HG03196 (cell line): Measurements from ENCODE around the gene SRGAP3.

Source experiments
- ATAC-seq: cut with Tn5 transposase; IDR thresholded peaks from one replicate; pipeline ENCODE4 v1.9.1; 2021; ENCODE audit not compliant: unreplicated experiment

Gene SRGAP3

DNA sequence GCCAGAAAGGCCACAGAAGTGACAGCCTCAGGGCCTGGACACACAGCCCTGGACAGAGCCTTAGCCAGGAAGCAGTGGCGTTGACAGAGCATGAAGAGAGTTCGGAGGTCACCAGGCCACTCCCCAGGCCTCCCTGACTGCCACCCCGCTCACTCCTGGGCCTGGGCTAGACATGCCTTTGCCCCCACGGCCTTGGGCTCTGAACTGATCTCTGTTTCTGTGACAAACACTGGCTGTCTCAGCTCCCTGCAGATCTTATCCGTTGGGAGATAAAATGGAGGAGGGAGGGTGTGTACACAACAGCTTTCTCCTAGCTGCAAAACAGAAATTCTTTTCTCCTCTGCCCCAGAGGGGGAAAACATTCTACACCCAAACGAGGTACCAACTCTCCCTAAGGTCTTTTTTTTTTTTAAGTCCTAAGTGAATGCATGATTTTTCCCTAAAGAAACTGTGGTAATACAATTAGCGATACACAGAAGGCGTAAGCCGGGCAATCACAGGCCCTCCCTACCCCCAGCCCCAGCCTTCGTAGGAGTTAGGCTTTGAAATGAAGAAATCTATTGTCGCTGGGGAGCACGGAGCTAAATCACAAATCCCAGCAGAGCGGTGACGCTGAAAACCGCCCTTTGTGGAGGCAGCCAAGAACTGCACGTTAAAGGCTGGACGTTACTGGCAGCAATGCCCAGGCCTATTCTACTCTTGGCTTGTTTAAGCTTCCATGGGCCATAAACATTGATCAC is 45.0 kb downstream of the SRGAP3 start:
- no peak for ATAC-seq

DNA sequence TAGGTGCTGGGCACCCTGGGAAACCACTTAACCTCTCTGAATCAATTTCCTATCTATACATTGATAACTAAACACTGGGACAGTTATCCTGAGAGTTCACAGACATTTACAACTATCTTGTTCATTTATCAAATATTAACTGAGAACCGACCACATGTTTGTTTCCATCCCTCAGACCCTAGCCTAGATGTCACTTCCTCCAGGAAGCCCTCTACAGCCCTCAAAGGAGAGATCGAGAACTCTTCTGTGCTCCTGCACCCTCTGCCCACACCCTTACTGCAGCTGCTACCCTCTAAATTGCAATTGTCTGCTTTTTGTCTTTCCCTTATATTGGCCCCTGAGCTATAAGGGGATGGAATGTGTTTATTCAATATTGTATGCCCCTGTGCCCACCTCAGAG is 46.1 kb downstream of the SRGAP3 start:
- ATAC-seq: no peak

GRCh38 chr3:9202546-9202945 is 46.9 kb downstream of the SRGAP3 start:
- no peak for ATAC-seq

DNA sequence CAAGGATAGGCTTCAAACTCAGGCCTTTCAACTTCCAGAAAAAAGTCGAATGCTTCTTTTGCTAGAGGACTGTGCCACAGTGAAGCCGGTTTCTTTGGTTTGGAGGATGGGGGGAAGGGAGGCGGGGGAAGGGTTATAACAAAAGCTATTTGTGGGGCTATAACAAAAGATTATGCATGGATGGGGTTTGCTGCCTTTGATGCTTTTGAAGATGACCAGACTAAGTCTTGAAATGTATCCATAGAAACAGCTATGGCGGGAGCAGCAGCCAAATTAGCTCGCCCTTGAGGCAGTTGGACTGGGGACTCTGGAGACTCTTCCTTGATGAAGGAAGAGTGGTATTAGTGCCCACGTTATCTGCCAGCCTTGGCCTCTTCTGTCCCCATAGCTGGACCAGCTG is 47.5 kb downstream of the SRGAP3 start:
- no peak for ATAC-seq

- no peak for ATAC-seq
These were observed 48.2 kb downstream of the SRGAP3 start for GRCh38 chr3:9201266-9201665.

- no peak for ATAC-seq
These were observed 49.7 kb downstream of the SRGAP3 start for GRCh38 chr3:9199775-9200174.

- no peak for ATAC-seq
These were observed 50.5 kb downstream of the SRGAP3 start for GRCh38 chr3:9198899-9199335.

- ATAC-seq: no peak
These were observed 51.2 kb downstream of the SRGAP3 start for GRCh38 chr3:9198261-9198660.

DNA sequence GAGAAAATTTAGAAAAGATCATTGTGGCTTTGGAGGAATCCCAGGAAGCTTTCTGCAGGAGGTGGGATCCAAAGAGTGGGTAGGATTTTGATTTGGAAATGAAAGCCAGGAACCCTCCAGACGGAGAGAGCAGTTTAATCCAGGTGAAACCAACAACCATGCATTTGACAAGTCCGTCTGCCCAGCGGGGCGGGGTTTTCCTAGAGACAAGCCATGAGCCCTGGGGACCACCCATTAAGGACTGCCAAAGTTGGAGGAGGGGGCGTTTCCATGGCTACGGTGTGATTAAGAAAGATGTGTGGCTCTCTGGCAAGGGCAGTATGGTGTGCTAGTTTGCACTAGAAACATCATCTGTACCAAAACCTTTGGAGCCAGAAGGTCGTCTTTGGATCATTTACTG is 53.4 kb downstream of the SRGAP3 start:
- ATAC-seq: no peak

- ATAC-seq: no peak
These were observed 54.1 kb downstream of the SRGAP3 start for GRCh38 chr3:9195390-9195789.

DNA sequence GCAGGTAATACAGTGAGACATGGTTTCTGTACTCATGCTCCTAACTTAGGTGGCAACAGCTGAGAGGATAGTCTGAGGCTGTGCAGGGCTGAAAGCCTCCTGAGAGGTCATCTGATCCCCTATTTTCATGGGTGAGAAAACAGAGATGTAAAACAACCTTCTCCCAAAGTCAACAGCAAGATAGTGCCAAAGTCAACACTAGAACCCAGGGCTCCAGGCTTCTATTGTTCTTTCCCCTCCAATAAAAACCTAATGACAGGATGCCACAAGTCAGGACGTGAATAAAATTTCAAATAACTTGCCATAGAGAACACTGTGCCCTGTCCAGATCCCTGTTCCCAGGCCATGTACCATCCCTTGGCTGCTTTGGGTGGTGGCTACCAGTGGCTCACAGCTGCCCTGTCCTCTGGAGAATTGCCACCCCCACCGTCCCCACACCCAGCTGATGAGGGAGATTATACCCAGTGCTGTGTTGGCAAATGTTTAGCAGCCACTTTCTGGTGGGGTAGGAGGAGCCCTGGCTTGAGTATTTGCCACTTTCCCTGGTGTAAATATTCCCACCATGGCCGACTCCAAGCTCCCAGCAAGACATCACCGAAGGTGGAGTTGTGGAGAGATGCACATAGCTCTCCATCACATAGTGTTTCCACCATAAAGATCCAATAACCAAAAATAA is 54.8 kb downstream of the SRGAP3 start:
- ATAC-seq: no peak

GRCh38 chr3:9193633-9194195 is 55.7 kb downstream of the SRGAP3 start:
- ATAC-seq: no peak

DNA sequence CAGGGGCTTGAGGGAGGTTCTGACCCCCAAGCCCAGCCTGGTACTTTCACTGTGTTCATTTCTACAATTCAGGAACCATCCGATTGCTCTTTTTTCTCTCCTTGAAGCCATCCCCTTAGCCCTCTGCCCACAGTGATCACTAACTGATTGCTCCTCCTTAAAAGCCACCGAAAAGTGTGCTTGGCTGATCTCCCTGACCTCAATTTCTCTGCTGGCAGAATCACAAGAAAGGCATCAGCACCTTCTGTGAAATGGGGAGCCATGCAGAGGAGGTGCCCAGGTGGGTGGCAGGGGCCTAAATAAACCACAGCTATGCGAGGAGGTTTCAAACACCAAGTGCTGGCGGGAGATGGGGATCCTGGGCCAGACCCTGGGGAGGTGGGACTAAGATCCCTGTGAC is 56.2 kb downstream of the SRGAP3 start:
- ATAC-seq: no peak

GRCh38 chr3:9192248-9193025 is 57.0 kb downstream of the SRGAP3 start:
- no peak for ATAC-seq

DNA sequence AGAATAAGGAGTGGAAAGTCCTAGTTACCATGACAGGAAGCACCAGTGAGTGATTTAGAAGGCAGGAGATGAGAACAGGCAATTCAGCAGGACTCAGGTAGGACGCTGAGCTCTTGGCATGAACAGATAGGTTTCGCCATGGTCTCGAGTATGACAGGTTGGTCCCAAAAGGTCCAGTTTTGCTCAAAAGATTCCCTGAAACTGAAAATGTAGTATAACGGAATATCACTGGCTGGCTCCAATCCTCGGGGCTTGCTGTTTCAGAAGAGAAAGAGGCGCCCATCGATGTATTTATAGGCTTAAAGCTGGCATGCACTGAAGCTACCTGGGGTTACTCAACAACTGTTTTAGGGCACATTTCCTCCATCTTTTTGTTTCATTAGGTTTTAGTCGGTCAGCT is 59.2 kb downstream of the SRGAP3 start:
- ATAC-seq: no peak

GRCh38 chr3:9188583-9188982 is 60.9 kb downstream of the SRGAP3 start:
- ATAC-seq: no peak

DNA sequence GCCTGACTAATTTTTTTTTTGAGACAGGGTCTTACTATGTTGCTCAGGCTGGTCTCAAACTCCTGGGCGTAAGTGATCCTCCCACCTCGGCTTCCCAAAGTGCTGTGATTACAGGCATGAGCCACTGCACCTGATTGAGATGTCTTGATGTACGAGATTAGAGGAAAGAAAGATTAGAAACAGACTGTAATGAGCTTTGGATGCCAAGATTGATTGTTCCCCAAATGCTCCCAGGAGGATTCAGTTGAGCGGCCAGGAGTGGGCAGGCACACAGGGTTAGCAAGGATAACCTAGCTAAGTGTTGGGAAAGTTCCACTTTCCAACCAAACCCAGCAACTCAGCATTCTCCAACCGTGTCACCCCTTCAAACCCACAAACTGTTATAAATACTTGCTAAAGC is 63.7 kb downstream of the SRGAP3 start:
- no peak for ATAC-seq

DNA sequence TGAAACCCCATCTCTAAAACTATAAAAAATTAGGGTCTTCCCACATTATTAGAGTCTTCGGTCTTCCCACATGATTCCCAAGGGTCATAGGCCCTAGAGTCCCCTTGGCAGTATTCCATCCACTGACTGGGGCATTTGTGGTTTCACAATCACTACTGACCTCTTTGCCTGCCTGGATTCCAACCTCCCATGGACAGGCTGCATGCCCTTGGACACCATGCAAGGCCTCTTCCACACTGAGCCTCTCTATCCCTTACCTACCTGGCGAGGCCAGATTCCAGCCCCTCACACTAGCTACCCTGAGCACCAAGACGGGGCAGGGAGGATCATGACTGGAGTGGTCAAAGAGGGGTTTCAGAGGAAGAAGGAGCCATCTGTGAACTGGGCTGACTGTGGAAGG is 64.4 kb downstream of the SRGAP3 start:
- no peak for ATAC-seq

GRCh38 chr3:9184461-9184835 is 65.0 kb downstream of the SRGAP3 start:
- ATAC-seq: no peak

GRCh38 chr3:9183811-9184460 is 65.5 kb downstream of the SRGAP3 start:
- no peak for ATAC-seq

DNA sequence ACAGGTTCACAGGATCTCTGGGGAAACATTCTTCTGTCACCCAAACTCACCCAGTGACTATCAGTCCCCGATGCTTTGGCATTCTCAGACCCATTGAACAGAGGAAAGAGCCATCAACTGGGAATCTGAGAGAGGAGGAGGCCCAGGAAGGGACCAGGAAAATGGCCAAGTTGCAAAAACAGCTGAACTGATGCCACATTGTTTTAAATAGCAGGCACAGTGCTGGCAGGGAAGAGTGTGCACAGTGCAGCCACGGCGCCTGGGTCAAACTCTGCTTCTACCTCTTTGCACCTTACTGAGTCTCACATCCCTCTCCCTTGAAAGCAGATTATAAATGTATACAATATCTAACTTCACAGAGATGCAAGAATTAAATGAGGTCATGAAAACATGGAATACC is 66.4 kb downstream of the SRGAP3 start:
- no peak for ATAC-seq
